Measurements from ENCODE around the gene GPR37L1.
"Not testable (repeated sequence)": the region's sequence is repeated elsewhere in the genome, so short reads cannot be mapped to it uniquely, and the experiment has no call there.

GRCh38 chr1:202141468-202141867, 18.8 kb downstream of the GPR37L1 start:
- not testable (repeated sequence) for TF ChIP-seq CTCF, MAX (IDR thresholded peaks at IDR 0.05; ENCODE audit: low read depth, low read length)

Measured in NB4 (cell line).